ENCODE data around the gene ERBIN. TPM values are rescaled to one million over a fixed set of nuclear protein-coding genes. Genes with fewer than 3 reads are reported as not detected.

Gene ERBIN
- total and polyA plus RNA-seq, 2 of the 13 experiments (the other 11 are each of a cell fraction or from before 2014, with no cell fraction given): 14.4 to 41.7 TPM

- DNase-seq (ENCODE audit: low spot score) (no peak), ATAC-seq (no peak), FAIRE-seq (peak; percentile 44)
- 4% methylated on average over 5 of the region's 5 CpGs for WGBS (ENCODE audit: low lambda C conversion rate)
- CTCF ChIA-PET (ENCODE audit: low intra/inter-chr PET ratio, low total read pairs): no interaction called here
- Histone ChIP-seq H3K79me2 (ENCODE audit: insufficient read depth, low read length) (peaks cover 69% of the 10 kb centered on the region), H3K4me2 (ENCODE audit: low read depth, low read length) (peak overlapping the region; percentile 71), H3K27me3 (ENCODE audit: control insufficient read depth in 1 of 2, insufficient read depth in 2 of 2, low read length in 2 of 2) (no peaks in the 10 kb centered on the region; a peak in 1 of 5 replicates), H2AFZ (ENCODE audit: low read length) (no peak overlapping the region), H4K20me1 (ENCODE audit: insufficient read depth, low read length) (peaks cover 35% of the 10 kb centered on the region), H3K4me1 (ENCODE audit: insufficient read depth, low read length) (peaks cover 52% of the 10 kb centered on the region), H3K36me3 (replicated peaks in 1 of 2; ENCODE audit: control insufficient read depth in 1 of 2, insufficient read depth in 2 of 2, low read length in 2 of 2) (peaks cover 0 to 1% of the 10 kb centered on the region in 2 experiments; a peak in 1 of 5 replicates), H3K9ac (ENCODE audit: insufficient read depth, low read depth, low read length) (peak overlapping the region; percentile 93), H3K27ac (ENCODE audit: extremely low read length, insufficient read depth, low read length) (peak overlapping the region; percentile 21), H3K4me3 (replicated peaks in 1 of 3; ENCODE audit: insufficient read depth in 1 of 3, low read depth in 2 of 3, low read length in 3 of 3) (peak overlapping the region; percentile 92 to 98 (median 96)), H3K9me3 (ENCODE audit: low read length) (no peaks in the 10 kb centered on the region)
- intact Hi-C loops (cut with micrococcal nuclease; ENCODE audit: unreplicated experiment) (loop anchor here (5.0 to 10.0 kb wide), 5 partner anchors 34 to 304 kb away; partner anchors contain the start of genes SHLD3, TRAPPC13 and TRIM23), in situ Hi-C loops (cut with HindIII; ENCODE audit: extremely low pct_ligation_motif_present, low pct_unique_long_range_greater_than_20kb) (no loop called here)
- POLR2A ChIA-PET: no interaction called here
- no TSS peak for BruUV-seq (replicated peaks)
- TF ChIP-seq KAT7 (CRISPR knock-in tag; IDR thresholded peaks at IDR 0.05; ENCODE audit: borderline replicate concordance) (no peak), SRF (IDR thresholded peaks at IDR 0.05; ENCODE audit: low read depth, low read length) (peak; percentile 85)
Measured at GRCh38 chr5:65928322-65928752, 2.0 kb downstream of the ERBIN start.

- FAIRE-seq (no peak), ATAC-seq (no peak), DNase-seq (ENCODE audit: low spot score) (no peak)
- in situ Hi-C loops (cut with HindIII; ENCODE audit: extremely low pct_ligation_motif_present, low pct_unique_long_range_greater_than_20kb) (no loop called here), intact Hi-C loops (cut with micrococcal nuclease; ENCODE audit: unreplicated experiment) (loop anchor here (5.0 to 10.0 kb wide), 5 partner anchors 33 to 304 kb away; partner anchors contain the start of genes SHLD3, TRAPPC13 and TRIM23)
- CTCF ChIA-PET (ENCODE audit: low intra/inter-chr PET ratio, low total read pairs): no interaction called here
- peaks cover 37% of the 10 kb centered on the region for H4K20me1 ChIP-seq (ENCODE audit: insufficient read depth, low read length)
- peaks cover 0 to 2% of the 10 kb centered on the region in 2 experiments; a peak in 1 of 5 replicates for H3K36me3 ChIP-seq (replicated peaks in 1 of 2; ENCODE audit: control insufficient read depth in 1 of 2, insufficient read depth in 2 of 2, low read length in 2 of 2)
- 24% methylated on average over 3 of the region's 3 CpGs for WGBS (ENCODE audit: low lambda C conversion rate)
- H3K9me3 ChIP-seq (ENCODE audit: low read length): no peaks in the 10 kb centered on the region
- no peak overlapping the region for H3K27ac ChIP-seq (ENCODE audit: extremely low read length, insufficient read depth, low read length)
- peak overlapping the region; percentile 71 for H3K4me2 ChIP-seq (ENCODE audit: low read depth, low read length)
- H3K4me1 ChIP-seq (ENCODE audit: insufficient read depth, low read length): peaks cover 52% of the 10 kb centered on the region
- H3K4me3 ChIP-seq (replicated peaks in 1 of 3; ENCODE audit: insufficient read depth in 1 of 3, low read depth in 2 of 3, low read length in 3 of 3): peak overlapping the region; percentile 92 to 98 (median 96)
- POLR2A ChIA-PET: no interaction called here
- H3K27me3 ChIP-seq (ENCODE audit: control insufficient read depth in 1 of 2, insufficient read depth in 2 of 2, low read length in 2 of 2): no peaks in the 10 kb centered on the region; a peak in 1 of 5 replicates
- peak overlapping the region; percentile 93; the same call in 1 of the 2 replicates for H3K9ac ChIP-seq (ENCODE audit: insufficient read depth, low read depth, low read length)
- peaks cover 74% of the 10 kb centered on the region for H3K79me2 ChIP-seq (ENCODE audit: insufficient read depth, low read length)
- H2AFZ ChIP-seq (ENCODE audit: low read length): no peak overlapping the region
- BruUV-seq (replicated peaks): no TSS peak
- TF ChIP-seq GLMP (CRISPR knock-in tag; IDR thresholded peaks at IDR 0.05; ENCODE audit: borderline replicate concordance): no peak
- no peak for TF ChIP-seq HOXA9 (CRISPR knock-in tag; IDR thresholded peaks at IDR 0.05; ENCODE audit: borderline replicate concordance)
- no peak for TF ChIP-seq SRSF9 (IDR thresholded peaks at IDR 0.05; ENCODE audit: borderline replicate concordance, insufficient read depth, low read depth, low read length, poor library complexity, severe bottlenecking)
Measured at GRCh38 chr5:65928860-65929259, 2.5 kb downstream of the ERBIN start.

Data from HepG2 (cell line).